CD14-positive monocyte (primary cell): ENCODE measurements around the gene PTPRN2. TPM values are rescaled to one million over a fixed set of nuclear protein-coding genes. Genes with fewer than 3 reads are reported as not detected.

Experiments used
- DNase-seq, 3 donors: peaks; one replicate each; pipeline ENCODE4 v3.0.0-alpha.2; 2011 to 2022
- H2AFZ ChIP-seq: 2 replicates; pipeline ENCODE4 v1.6.0; 2012; ENCODE audit warnings: mild to moderate bottlenecking, low read depth, low read length, inconsistent platforms; ENCODE audit not compliant: insufficient read depth, poor library complexity, severe bottlenecking
- H3K27ac ChIP-seq, 2 donors: 1 replicate in 1 of 2; 2 replicates in 1 of 2; pipeline ENCODE4 v1.5.1; 2012 to 2013; ENCODE audit warnings: low read length in 2 of 2, control low read depth in 1 of 2, inconsistent platforms in 1 of 2, low read depth in 1 of 2, mild to moderate bottlenecking in 1 of 2
- H3K27me3 ChIP-seq, 2 donors: one replicate each; pipeline versions ENCODE4 v1.6.0 to v1.6.1; 2011 to 2013; ENCODE audit warnings: low read length in 2 of 2; ENCODE audit not compliant: control insufficient read depth in 2 of 2, insufficient read depth in 2 of 2
- H3K36me3 ChIP-seq, 2 donors: replicated peaks in 1 of 2; 1 replicate in 1 of 2; 2 replicates in 1 of 2; pipeline versions ENCODE4 v1.5.1 to v1.6.1; 2012 to 2013; ENCODE audit warnings: low read length in 2 of 2, control low read depth in 1 of 2, inconsistent platforms in 1 of 2, mild to moderate bottlenecking in 1 of 2; ENCODE audit not compliant: insufficient read depth in 2 of 2, control insufficient read depth in 1 of 2
- H3K4me1 ChIP-seq, 2 donors: 1 replicate in 1 of 2; 2 replicates in 1 of 2; pipeline versions ENCODE4 v1.5.1 to v1.6.1; 2012 to 2013; ENCODE audit warnings: low read length in 2 of 2, control low read depth in 1 of 2, inconsistent platforms in 1 of 2, mild to moderate bottlenecking in 1 of 2, moderate library complexity in 1 of 2; ENCODE audit not compliant: insufficient read depth in 2 of 2, control insufficient read depth in 1 of 2
- H3K4me2 ChIP-seq: replicated peaks from 2 replicates; pipeline ENCODE3; 2012; ENCODE audit warnings: low read length, moderate library complexity, mild to moderate bottlenecking; ENCODE audit not compliant: poor library complexity, severe bottlenecking; ENCODE audit errors: extremely low read depth
- H3K4me3 ChIP-seq, 3 experiments: fragments of 200-600 bp in 1 of 3; sonication (generic) in 1 of 3; replicated peaks in 1 of 3; 1 replicate in 2 of 3; 2 replicates in 1 of 3; pipeline ENCODE4 v1.5.1; 2011 to 2013; ENCODE audit warnings: low read length in 3 of 3, mild to moderate bottlenecking in 3 of 3, control low read depth in 2 of 3, low read depth in 2 of 3, inconsistent platforms in 1 of 3, moderate library complexity in 1 of 3
- H3K79me2 ChIP-seq: 2 replicates; pipeline ENCODE4 v1.6.0; 2012; ENCODE audit warnings: mild to moderate bottlenecking, control low read depth, inconsistent platforms, low read length, moderate library complexity; ENCODE audit not compliant: insufficient read depth
- H3K9ac ChIP-seq: 2 replicates; pipeline ENCODE4 v1.6.0; 2017; ENCODE audit warnings: low read length, mild to moderate bottlenecking; ENCODE audit not compliant: insufficient read depth, poor library complexity, severe bottlenecking
- H3K9me3 ChIP-seq, 2 donors: replicated peaks in 1 of 2; 1 replicate in 1 of 2; 2 replicates in 1 of 2; pipeline versions ENCODE4 v1.5.1 to v1.6.1; 2012 to 2013; ENCODE audit warnings: low read length in 2 of 2, control low read depth in 1 of 2; ENCODE audit not compliant: control insufficient read depth in 1 of 2, insufficient read depth in 1 of 2
- H4K20me1 ChIP-seq: 2 replicates; pipeline ENCODE4 v1.6.0; 2012; ENCODE audit warnings: mild to moderate bottlenecking, low read length, control low read depth, moderate library complexity; ENCODE audit not compliant: insufficient read depth
- H3K27ac Mint-ChIP-seq, 7 donors: one replicate each; pipeline ENCODE4 v1.8.0; 2020; ENCODE audit warnings: mild to moderate bottlenecking in 7 of 7, mixed read lengths in 7 of 7, moderate library complexity in 6 of 7, inconsistent platforms in 2 of 7
- H3K27me3 Mint-ChIP-seq, 3 donors: one replicate each; pipeline ENCODE4 v1.8.0; 2021 to 2022; ENCODE audit warnings: low read depth in 3 of 3, mild to moderate bottlenecking in 3 of 3, mixed read lengths in 3 of 3, moderate library complexity in 3 of 3, inconsistent platforms in 1 of 3
- H3K36me3 Mint-ChIP-seq, 2 donors: one replicate each; pipeline ENCODE4 v1.8.0; 2020; ENCODE audit warnings: mixed read lengths in 2 of 2, inconsistent platforms in 1 of 2, mild to moderate bottlenecking in 1 of 2
- H3K4me1 Mint-ChIP-seq: one replicate; pipeline ENCODE4 v1.8.0; 2020; ENCODE audit warnings: mild to moderate bottlenecking, mixed read lengths
- H3K4me3 Mint-ChIP-seq, 2 donors: one replicate each; pipeline ENCODE4 v1.8.0; 2020; ENCODE audit warnings: mild to moderate bottlenecking in 2 of 2, mixed read lengths in 2 of 2, moderate library complexity in 1 of 2
- H3K9me3 Mint-ChIP-seq, 7 donors: one replicate each; pipeline ENCODE4 v1.8.0; 2020 to 2022; ENCODE audit warnings: mixed read lengths in 7 of 7, mild to moderate bottlenecking in 6 of 7, moderate library complexity in 6 of 7, inconsistent platforms in 2 of 7
- WGBS: methylation state at CpG from one replicate; pipeline ENCODE4 v1.1.5; 2013; ENCODE audit warnings: missing lambda C conversion rate; ENCODE audit not compliant: insufficient coverage; 5-methylcytosine and 5-hydroxymethylcytosine counted together
- intact Hi-C, 2 donors: fragments of 100-400 bp; cut with micrococcal nuclease; formaldehyde crosslinking; loops; one replicate each; pipeline versions ENCODE4 v1.15.0 to v1.15.1; 2023
- polyA plus RNA-seq, 3 donors: library from polyadenylated mRNA; depleted of rRNA in 1 of 3; unstranded in 2 of 3; stranded (reverse) in 1 of 3; fragments of 300-500 nt in 2 of 3; fragments of >200 nt in 1 of 3; fragmentation: Illumina TruSeq in 2 of 3; gene quantifications; 1 replicate in 2 of 3; 2 replicates in 1 of 3; pipeline ENCODE4 v1.2.3, GENCODE V29; 2012 to 2021
- TF ChIP-seq, protein P1 (sequence below): fragments of 200-600 bp; IDR thresholded peaks from one replicate; pipeline ENCODE4 v1.8.0; 2022; ENCODE audit warnings: antibody characterized with exemption, mild to moderate bottlenecking

The PTPRN2 gene
- polyA plus RNA-seq, 3 donors = 0.25 to 1.4 (median 0.97) TPM

GRCh38 chr7:158569858-158570323 lies 17.7 kb downstream of the PTPRN2 start:
- H3K4me1 Mint-ChIP-seq = peaks cover 2% of the 10 kb centered on the region

GRCh38 chr7:158568974-158569857 lies 18.4 kb downstream of the PTPRN2 start:
- TF ChIP-seq, protein P1, sequence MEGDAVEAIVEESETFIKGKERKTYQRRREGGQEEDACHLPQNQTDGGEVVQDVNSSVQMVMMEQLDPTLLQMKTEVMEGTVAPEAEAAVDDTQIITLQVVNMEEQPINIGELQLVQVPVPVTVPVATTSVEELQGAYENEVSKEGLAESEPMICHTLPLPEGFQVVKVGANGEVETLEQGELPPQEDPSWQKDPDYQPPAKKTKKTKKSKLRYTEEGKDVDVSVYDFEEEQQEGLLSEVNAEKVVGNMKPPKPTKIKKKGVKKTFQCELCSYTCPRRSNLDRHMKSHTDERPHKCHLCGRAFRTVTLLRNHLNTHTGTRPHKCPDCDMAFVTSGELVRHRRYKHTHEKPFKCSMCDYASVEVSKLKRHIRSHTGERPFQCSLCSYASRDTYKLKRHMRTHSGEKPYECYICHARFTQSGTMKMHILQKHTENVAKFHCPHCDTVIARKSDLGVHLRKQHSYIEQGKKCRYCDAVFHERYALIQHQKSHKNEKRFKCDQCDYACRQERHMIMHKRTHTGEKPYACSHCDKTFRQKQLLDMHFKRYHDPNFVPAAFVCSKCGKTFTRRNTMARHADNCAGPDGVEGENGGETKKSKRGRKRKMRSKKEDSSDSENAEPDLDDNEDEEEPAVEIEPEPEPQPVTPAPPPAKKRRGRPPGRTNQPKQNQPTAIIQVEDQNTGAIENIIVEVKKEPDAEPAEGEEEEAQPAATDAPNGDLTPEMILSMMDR = no peak
- H3K4me1 Mint-ChIP-seq = peaks cover 2% of the 10 kb centered on the region
- no peak for DNase-seq
- Histone ChIP-seq H3K4me2 (no peak overlapping the region), H3K27ac (no peak overlapping the region), H3K9me3 (no peaks in the 10 kb centered on the region), H3K9ac (no peak overlapping the region), H3K27me3 (peaks cover 0 to 37% of the 10 kb centered on the region in 2 donors), H3K79me2 (no peaks in the 10 kb centered on the region), H2AFZ (no peak overlapping the region), H3K4me3 (no peak overlapping the region), H3K36me3 (no peaks in the 10 kb centered on the region), H4K20me1 (no peaks in the 10 kb centered on the region), H3K4me1 (no peaks in the 10 kb centered on the region)
- intact Hi-C loops = no loop called here
- H3K36me3 Mint-ChIP-seq = no peaks in the 10 kb centered on the region
- H3K9me3 Mint-ChIP-seq = peaks cover 0 to 6% (median 0%) of the 10 kb centered on the region in 7 donors
- 69% methylated on average over 32 of the region's 67 CpGs for WGBS
- peaks cover 31 to 43% (median 42%) of the 10 kb centered on the region in 3 donors for H3K27me3 Mint-ChIP-seq
- H3K4me3 Mint-ChIP-seq = peak overlapping the region in 1 of 2 donors; percentile 55
- no peak overlapping the region for H3K27ac Mint-ChIP-seq

More at GRCh38 chr7:158569858-158570323, 17.7 kb downstream of the PTPRN2 start:
- Histone ChIP-seq H3K27me3 (peaks cover 0 to 37% of the 10 kb centered on the region in 2 donors), H3K9ac (no peak overlapping the region), H4K20me1 (no peaks in the 10 kb centered on the region), H3K4me2 (no peak overlapping the region), H3K4me3 (no peak overlapping the region), H3K79me2 (no peaks in the 10 kb centered on the region), H3K4me1 (no peaks in the 10 kb centered on the region), H3K9me3 (no peaks in the 10 kb centered on the region), H3K27ac (no peak overlapping the region), H3K36me3 (no peaks in the 10 kb centered on the region), H2AFZ (no peak overlapping the region)
- peaks cover 28 to 42% (median 42%) of the 10 kb centered on the region in 3 donors for H3K27me3 Mint-ChIP-seq
- DNase-seq = no peak
- no peak overlapping the region for H3K27ac Mint-ChIP-seq
- WGBS = 5% methylated on average over 45 of the region's 53 CpGs
- TF ChIP-seq, protein P1 = no peak
- intact Hi-C loops = no loop called here
- no peak overlapping the region for H3K4me3 Mint-ChIP-seq
- H3K9me3 Mint-ChIP-seq = peaks cover 0 to 6% (median 0%) of the 10 kb centered on the region in 7 donors
- H3K36me3 Mint-ChIP-seq = no peaks in the 10 kb centered on the region
